Trophoblast cell (in vitro differentiated cells and primary cell): ENCODE results near the gene ING3.
A peak's percentile ranks its signal among the peaks of the same experiment; 100 is the strongest.
"Not testable (repeated sequence)": the region's sequence is repeated elsewhere in the genome, so short reads cannot be mapped to it uniquely, and the experiment has no call there.

Experiments used
- DNase-seq, 2 donors: peaks; one replicate each; pipeline ENCODE4 v3.0.0-alpha.2; 2016
- H2AFZ ChIP-seq: 2 replicates; pipeline ENCODE4 v1.6.1; 2013; ENCODE audit warnings: low read length, moderate library complexity, mild to moderate bottlenecking; ENCODE audit not compliant: insufficient read depth, poor library complexity
- H2AK5ac ChIP-seq: 2 replicates; pipeline ENCODE4 v1.6.1; 2013; ENCODE audit warnings: mild to moderate bottlenecking, low read length
- H2BK120ac ChIP-seq: 2 replicates; pipeline ENCODE4 v1.6.1; 2013; ENCODE audit warnings: low read length, mild to moderate bottlenecking, moderate library complexity; ENCODE audit not compliant: insufficient read depth, poor library complexity
- H2BK12ac ChIP-seq: 2 replicates; pipeline ENCODE4 v1.6.1; 2013; ENCODE audit warnings: mild to moderate bottlenecking, low read length, moderate library complexity
- H2BK5ac ChIP-seq: 2 replicates; pipeline ENCODE4 v1.6.1; 2013; ENCODE audit warnings: low read length, low read depth, moderate library complexity, mild to moderate bottlenecking; ENCODE audit not compliant: poor library complexity
- H3K14ac ChIP-seq: 2 replicates; pipeline ENCODE4 v1.6.1; 2013; ENCODE audit warnings: mild to moderate bottlenecking, low read length
- H3K18ac ChIP-seq: 2 replicates; pipeline ENCODE4 v1.6.1; 2013; ENCODE audit warnings: mild to moderate bottlenecking, low read length
- H3K23ac ChIP-seq: 2 replicates; pipeline ENCODE4 v1.6.1; 2013; ENCODE audit warnings: low read length
- H3K27ac ChIP-seq: 2 replicates; pipeline ENCODE4 v1.5.1; 2013; ENCODE audit warnings: low read depth, mild to moderate bottlenecking, inconsistent platforms, low read length, moderate library complexity
- H3K27me3 ChIP-seq: 2 replicates; pipeline ENCODE4 v1.6.1; 2013; ENCODE audit warnings: inconsistent platforms, mild to moderate bottlenecking, low read length, moderate library complexity; ENCODE audit not compliant: insufficient read depth
- H3K36me3 ChIP-seq, 2 experiments: 1 replicate in 1 of 2; 2 replicates in 1 of 2; pipeline ENCODE4 v1.6.1; 2013; ENCODE audit warnings: low read length in 2 of 2, mild to moderate bottlenecking in 2 of 2, moderate library complexity in 1 of 2; ENCODE audit not compliant: insufficient read depth in 2 of 2, control insufficient read depth in 1 of 2
- H3K4ac ChIP-seq: 2 replicates; pipeline ENCODE4 v1.6.1; 2013; ENCODE audit warnings: low read depth, mild to moderate bottlenecking, low read length, moderate library complexity
- H3K4me1 ChIP-seq, 2 experiments: 1 replicate in 1 of 2; 2 replicates in 1 of 2; pipeline ENCODE4 v1.6.1; 2013; ENCODE audit warnings: low read length in 2 of 2, mild to moderate bottlenecking in 2 of 2, moderate library complexity in 1 of 2; ENCODE audit not compliant: insufficient read depth in 2 of 2, control insufficient read depth in 1 of 2
- H3K4me2 ChIP-seq: 2 replicates; pipeline ENCODE4 v1.6.1; 2013; ENCODE audit warnings: inconsistent platforms, mild to moderate bottlenecking, low read length, moderate library complexity
- H3K4me3 ChIP-seq: 2 replicates; pipeline ENCODE4 v1.5.1; 2013; ENCODE audit warnings: mild to moderate bottlenecking, low read depth, low read length, inconsistent platforms
- H3K79me1 ChIP-seq: one replicate; pipeline ENCODE4 v1.6.1; 2013; ENCODE audit warnings: low read length
- H3K79me2 ChIP-seq: 2 replicates; pipeline ENCODE4 v1.6.1; 2013; ENCODE audit warnings: low read length, mild to moderate bottlenecking; ENCODE audit not compliant: control insufficient read depth, insufficient read depth, poor library complexity
- H3K9ac ChIP-seq: 2 replicates; pipeline ENCODE4 v1.6.1; 2013; ENCODE audit warnings: mild to moderate bottlenecking, low read length
- H3K9me3 ChIP-seq: 2 replicates; pipeline ENCODE4 v1.6.1; 2013; ENCODE audit warnings: low read depth, mild to moderate bottlenecking, control low read depth, inconsistent platforms, low read length; ENCODE audit not compliant: insufficient read depth
- H4K12ac ChIP-seq: 2 replicates; pipeline ENCODE4 v1.6.1; 2013; ENCODE audit warnings: low read depth, mild to moderate bottlenecking, low read length, moderate library complexity
- H4K8ac ChIP-seq: 2 replicates; pipeline ENCODE4 v1.6.1; 2013; ENCODE audit warnings: low read depth, mild to moderate bottlenecking, low read length, moderate library complexity
- H4K91ac ChIP-seq: one replicate; pipeline ENCODE4 v1.6.1; 2013; ENCODE audit warnings: low read depth, mild to moderate bottlenecking, low read length, moderate library complexity
- WGBS: extraction: QIAGEN DNeasy Blood & Tissue Kit; methylation state at CpG from one replicate; pipeline ENCODE4 v1.1.7; 2013; ENCODE audit warnings: missing lambda C conversion rate; ENCODE audit not compliant: insufficient read length, insufficient coverage; ENCODE audit errors: extremely low coverage; 5-methylcytosine and 5-hydroxymethylcytosine counted together

Gene ING3

GRCh38 chr7:120981888-120982615, 31.5 kb downstream of the ING3 start:
- Histone ChIP-seq H2AFZ (no peak overlapping the region), H3K23ac (no peak overlapping the region), H3K4ac (no peak overlapping the region), H3K36me3 (no peaks in the 10 kb centered on the region), H3K9me3 (no peaks in the 10 kb centered on the region), H2BK12ac (no peak overlapping the region), H3K4me3 (no peak overlapping the region), H4K8ac (no peak overlapping the region), H2AK5ac (no peak overlapping the region), H2BK5ac (no peak overlapping the region), H3K14ac (no peak overlapping the region), H3K18ac (no peak overlapping the region), H3K4me1 (no peaks in the 10 kb centered on the region), H4K91ac (no peak overlapping the region), H3K27me3 (no peaks in the 10 kb centered on the region), H3K9ac (no peak overlapping the region), H3K4me2 (no peak overlapping the region), H3K79me2 (no peaks in the 10 kb centered on the region), H3K79me1 (no peaks in the 10 kb centered on the region), H2BK120ac (no peak overlapping the region), H4K12ac (no peak overlapping the region), H3K27ac (no peak overlapping the region)
- DNase-seq = peak in 1 of 2 donors; percentile 17
- no CpG with 5 or more reads among the region's 4 CpGs for WGBS

GRCh38 chr7:120983592-120983991, 33.0 kb downstream of the ING3 start:
- WGBS = no CpG with 5 or more reads among the region's 8 CpGs
- not testable (repeated sequence) for H2BK5ac ChIP-seq, H3K9ac ChIP-seq, H3K14ac ChIP-seq, H3K79me2 ChIP-seq, H3K4me2 ChIP-seq, H3K4me1 ChIP-seq, H2BK120ac ChIP-seq, H3K18ac ChIP-seq, DNase-seq, H2BK12ac ChIP-seq, H4K8ac ChIP-seq, H3K4me3 ChIP-seq, H3K27me3 ChIP-seq, H2AFZ ChIP-seq, H3K27ac ChIP-seq, H4K91ac ChIP-seq, H3K23ac ChIP-seq, H3K79me1 ChIP-seq, H4K12ac ChIP-seq, H2AK5ac ChIP-seq, H3K9me3 ChIP-seq, H3K36me3 ChIP-seq, H3K4ac ChIP-seq

- no peak for DNase-seq
- Histone ChIP-seq H3K4me2 (no peak overlapping the region), H3K27ac (no peak overlapping the region), H3K4ac (no peak overlapping the region), H2AK5ac (no peak overlapping the region), H2BK12ac (no peak overlapping the region), H2BK120ac (no peak overlapping the region), H3K27me3 (no peaks in the 10 kb centered on the region), H4K8ac (no peak overlapping the region), H3K4me1 (no peaks in the 10 kb centered on the region), H2AFZ (no peak overlapping the region), H2BK5ac (no peak overlapping the region), H3K79me2 (no peaks in the 10 kb centered on the region), H3K23ac (no peak overlapping the region), H4K91ac (no peak overlapping the region), H3K79me1 (no peaks in the 10 kb centered on the region), H3K9me3 (no peaks in the 10 kb centered on the region), H4K12ac (no peak overlapping the region), H3K36me3 (no peaks in the 10 kb centered on the region), H3K4me3 (no peak overlapping the region), H3K9ac (no peak overlapping the region), H3K14ac (no peak overlapping the region), H3K18ac (no peak overlapping the region)
- WGBS = no CpG with 5 or more reads among the region's 3 CpGs
Observed at GRCh38 chr7:120984406-120984805, 33.8 kb downstream of the ING3 start.

GRCh38 chr7:120985130-120985758, 34.7 kb downstream of the ING3 start:
- Histone ChIP-seq H4K8ac (no peak overlapping the region), H3K23ac (no peak overlapping the region), H2BK120ac (no peak overlapping the region), H3K4me3 (no peak overlapping the region), H4K12ac (no peak overlapping the region), H3K4ac (no peak overlapping the region), H3K36me3 (no peaks in the 10 kb centered on the region), H3K4me1 (no peaks in the 10 kb centered on the region), H3K9ac (no peak overlapping the region), H2AFZ (no peak overlapping the region), H2BK12ac (no peak overlapping the region), H3K14ac (no peak overlapping the region), H3K27me3 (no peaks in the 10 kb centered on the region), H2AK5ac (no peak overlapping the region), H2BK5ac (no peak overlapping the region), H4K91ac (no peak overlapping the region), H3K27ac (no peak overlapping the region), H3K79me2 (no peaks in the 10 kb centered on the region), H3K9me3 (no peaks in the 10 kb centered on the region), H3K4me2 (no peak overlapping the region), H3K18ac (no peak overlapping the region), H3K79me1 (no peaks in the 10 kb centered on the region)
- no CpG with 5 or more reads among the region's 2 CpGs for WGBS
- DNase-seq = peak in 1 of 2 donors; percentile 41
